ENCODE data around the gene BTAF1.

Gene BTAF1

GRCh38 chr10:92054807-92055206, 131.2 kb downstream of the BTAF1 start:
- no peak for DNase-seq

- DNase-seq: no peak
Observed at GRCh38 chr10:92062273-92062672, 138.7 kb downstream of the BTAF1 start.

- no peak for DNase-seq
Observed at GRCh38 chr10:92064506-92064905, 140.9 kb downstream of the BTAF1 start.

- no peak for DNase-seq
Observed at GRCh38 chr10:92066386-92066785, 142.8 kb downstream of the BTAF1 start.

- DNase-seq: no peak
Observed at GRCh38 chr10:92068900-92069299, 145.3 kb downstream of the BTAF1 start.

- no peak for DNase-seq
Observed at GRCh38 chr10:92074126-92074887, 150.7 kb downstream of the BTAF1 start.

GRCh38 chr10:92075829-92076228, 152.3 kb downstream of the BTAF1 start:
- no peak for DNase-seq

GRCh38 chr10:92076722-92077121, 153.2 kb downstream of the BTAF1 start:
- no peak for DNase-seq

GRCh38 chr10:92079003-92079402, 155.4 kb downstream of the BTAF1 start:
- DNase-seq: no peak

All from activated CD4-positive, alpha-beta T cell treated with anti-CD3 and anti-CD28 coated beads, Interleukin-2, Interleukin-6, amounts not matched to agents 100 ng/mL and 50 ng/mL, durations not matched to agents 16 hours and 8 hours (primary cell).